ENCODE data around the gene S1PR2.
"Not testable (repeated sequence)": the region's sequence is repeated elsewhere in the genome, so short reads cannot be mapped to it uniquely, and the experiment has no call there.

Gene S1PR2

GRCh38 chr19:10184636-10185035 is 46.5 kb downstream of the S1PR2 start:
- DNase-seq = no peak

DNA sequence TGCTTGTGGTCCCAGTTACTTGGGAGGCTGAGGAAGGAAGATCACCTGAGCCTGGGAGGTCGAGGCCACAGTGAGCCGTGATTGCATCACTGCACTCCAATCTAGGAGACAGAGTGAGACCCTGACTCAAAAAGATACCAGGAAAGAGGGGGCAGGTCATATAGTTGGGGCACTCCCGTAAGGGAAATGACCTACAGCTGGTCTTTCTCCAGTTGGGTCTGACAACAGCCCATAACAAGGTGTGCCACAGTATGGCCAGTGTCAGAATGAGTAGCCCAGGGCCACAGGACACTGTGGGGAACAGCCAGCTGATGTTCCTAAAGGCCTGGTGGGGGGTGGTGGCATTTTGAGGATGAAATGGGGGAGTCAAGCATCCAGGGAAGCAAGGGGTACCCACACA is 47.2 kb downstream of the S1PR2 start:
- no peak for DNase-seq

- no peak for DNase-seq
These were observed 48.3 kb downstream of the S1PR2 start for GRCh38 chr19:10182847-10183246.

- no peak for DNase-seq
These were observed 49.1 kb downstream of the S1PR2 start for GRCh38 chr19:10182076-10182475.

DNA sequence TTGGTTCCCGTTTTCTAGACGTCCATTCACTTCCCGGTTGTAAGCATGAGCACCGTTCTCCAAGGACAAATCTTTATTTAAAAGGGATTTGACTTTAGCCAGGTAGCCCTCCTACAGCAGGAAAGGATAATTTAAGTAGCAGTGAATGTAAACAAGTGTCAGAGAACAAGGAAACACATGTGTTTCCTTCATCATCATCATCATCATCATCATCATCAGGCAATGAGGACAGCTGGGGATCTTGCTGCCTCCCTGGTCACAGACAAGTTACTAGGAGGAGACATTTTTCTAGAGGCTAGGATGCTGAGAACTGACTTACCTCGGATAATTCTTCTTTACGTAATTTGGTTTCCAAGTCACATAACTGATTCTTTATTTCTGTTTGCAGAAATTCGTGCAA is 50.7 kb downstream of the S1PR2 start:
- DNase-seq = no peak

DNA sequence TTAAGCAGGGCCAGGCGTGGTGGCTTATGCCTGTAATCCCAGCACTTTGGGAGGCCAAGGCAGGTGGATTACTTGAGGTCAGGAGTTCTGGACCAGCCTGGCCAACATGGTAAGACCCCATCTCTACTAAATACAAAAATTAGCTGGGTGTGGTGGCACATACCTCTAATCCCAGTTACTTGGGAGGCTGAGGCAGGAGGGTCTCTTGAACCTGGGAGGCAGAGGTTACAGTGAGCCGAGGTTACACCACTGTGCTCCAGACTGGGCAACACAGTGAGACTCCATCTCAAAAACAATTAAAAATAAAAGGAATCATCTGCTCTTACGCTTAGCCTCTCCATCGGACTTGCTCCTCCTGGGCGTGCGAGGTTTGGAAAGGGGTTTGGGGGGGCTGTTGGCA is 51.1 kb downstream of the S1PR2 start:
- DNase-seq = not testable (repeated sequence)

DNA sequence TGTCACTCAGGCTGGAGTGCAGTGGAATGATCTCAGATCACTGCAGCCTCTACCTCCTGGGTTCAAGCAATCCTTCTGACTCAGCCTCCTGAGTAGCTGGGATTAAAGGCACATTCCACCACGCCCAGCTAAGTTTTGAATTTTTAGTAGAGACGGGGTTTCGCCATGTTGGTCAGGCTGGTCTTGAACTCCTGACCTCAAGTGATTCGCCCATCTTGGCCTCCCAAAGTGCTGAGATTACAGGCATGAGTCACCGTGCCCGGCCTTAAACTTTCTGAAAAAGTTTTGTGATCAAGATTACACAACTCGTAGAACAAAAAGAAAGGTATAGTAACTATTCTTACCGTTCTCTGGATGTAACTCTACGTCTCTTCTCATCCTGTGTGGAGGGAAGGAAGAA is 57.6 kb downstream of the S1PR2 start:
- no peak for DNase-seq

Data from GDM1 (cell line).